MCF 10A (cell line): ENCODE results near the gene VWA7. TPM values are rescaled to one million over a fixed set of nuclear protein-coding genes. Genes with fewer than 3 reads are reported as not detected.
A peak's percentile ranks its signal among the peaks of the same experiment; 100 is the strongest.

Experiments
- BruUV-seq: library from RNA; stranded (reverse); fragments of 400-500 nt; replicated peaks from 2 replicates; lab custom pipeline; 2021; lab: Mats Ljungman, UMichigan
- CTCF ChIA-PET: fragments of 300-600 bp; sonication (Branson Sonifier 250); formaldehyde crosslinking; extraction: SDS; loops from one replicate; lab custom pipeline; 2021; ENCODE audit warnings: antibody characterized with exemption, inconsistent platforms; lab: Yijun Ruan, JAX
- POLR2A ChIA-PET: fragments of 300-600, 350-650 bp; sonication (Branson Sonifier 250); formaldehyde crosslinking; extraction: SDS; loops from one replicate; lab custom pipeline; 2020; ENCODE audit warnings: antibody characterized with exemption, inconsistent platforms; lab: Yijun Ruan, JAX
- DNase-seq: peaks from one replicate; pipeline ENCODE4 v3.0.0-alpha.2; 2018; ENCODE audit not compliant: unreplicated experiment
- H3K27ac Mint-ChIP-seq: one replicate; pipeline ENCODE4 v1.8.0; 2022; ENCODE audit warnings: mild to moderate bottlenecking, low read depth, mixed read lengths; ENCODE audit not compliant: unreplicated experiment
- H3K27me3 Mint-ChIP-seq: one replicate; pipeline ENCODE4 v1.8.0; 2022; ENCODE audit warnings: mixed read lengths; ENCODE audit not compliant: insufficient read depth, unreplicated experiment
- H3K36me3 Mint-ChIP-seq: one replicate; pipeline ENCODE4 v1.8.0; 2022; ENCODE audit warnings: mild to moderate bottlenecking, moderate library complexity, mixed read lengths; ENCODE audit not compliant: insufficient read depth, unreplicated experiment
- H3K4me1 Mint-ChIP-seq: one replicate; pipeline ENCODE4 v1.8.0; 2022; ENCODE audit warnings: mixed read lengths; ENCODE audit not compliant: insufficient read depth, unreplicated experiment
- H3K4me3 Mint-ChIP-seq: one replicate; pipeline ENCODE4 v1.8.0; 2022; ENCODE audit warnings: mild to moderate bottlenecking, moderate library complexity, mixed read lengths; ENCODE audit not compliant: unreplicated experiment
- H3K9me3 Mint-ChIP-seq: one replicate; pipeline ENCODE4 v1.8.0; 2022; ENCODE audit warnings: mixed read lengths; ENCODE audit not compliant: unreplicated experiment
- intact Hi-C: fragments of 100-400 bp; cut with micrococcal nuclease; formaldehyde crosslinking; loops from 2 replicates; pipeline ENCODE4 v1.14.1; 2022
- total RNA-seq: library from RNA; stranded (reverse); gene quantifications from 2 replicates; pipeline ENCODE4 v1.2.3, GENCODE V29; 2022
- TF ChIP-seq, protein P1 (sequence below): fragments of 200-600 bp; IDR thresholded peaks from one replicate; pipeline ENCODE4 v1.8.0; 2022; ENCODE audit warnings: antibody characterized with exemption, mild to moderate bottlenecking; ENCODE audit not compliant: unreplicated experiment

Gene VWA7
- total RNA-seq, 1 experiment from 2014 or later: 2.0 TPM

DNA sequence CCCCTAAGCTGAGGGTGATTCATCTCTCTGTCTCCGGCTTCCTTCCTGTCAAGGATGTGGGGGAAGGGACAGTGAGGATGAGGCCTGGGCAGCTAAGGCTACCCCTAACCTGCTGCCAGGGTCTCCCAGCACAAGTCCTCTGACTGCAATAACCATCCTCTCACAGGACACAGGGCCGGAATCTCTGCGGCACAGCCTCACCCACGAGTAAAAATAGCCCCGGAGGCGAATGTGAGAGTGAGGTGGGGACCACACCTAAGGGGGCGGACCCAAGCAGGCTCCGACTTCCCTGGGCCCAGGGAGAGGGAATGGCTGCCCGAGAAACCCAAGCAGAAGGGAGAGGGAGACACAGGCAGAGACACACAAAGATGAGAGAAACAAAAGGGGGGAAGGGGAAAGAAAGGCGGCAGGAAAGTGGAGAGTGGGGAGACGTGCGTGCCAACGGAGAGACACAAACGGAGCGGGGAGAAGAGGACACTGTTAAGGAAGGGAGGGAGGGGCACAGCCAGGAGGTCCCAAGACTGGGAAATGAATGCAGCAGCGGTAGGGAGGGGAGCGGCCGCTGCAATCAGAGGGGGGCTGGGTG is 42.2 kb downstream of the VWA7 start:
- Mint-ChIP-seq H3K36me3 (peaks cover 43% of the 10 kb centered on the region), H3K27me3 (no peaks in the 10 kb centered on the region), H3K9me3 (no peaks in the 10 kb centered on the region), H3K4me1 (peaks cover 30% of the 10 kb centered on the region), H3K4me3 (peak overlapping the region; percentile 95), H3K27ac (peak overlapping the region; percentile 81)
- TF ChIP-seq, protein P1, sequence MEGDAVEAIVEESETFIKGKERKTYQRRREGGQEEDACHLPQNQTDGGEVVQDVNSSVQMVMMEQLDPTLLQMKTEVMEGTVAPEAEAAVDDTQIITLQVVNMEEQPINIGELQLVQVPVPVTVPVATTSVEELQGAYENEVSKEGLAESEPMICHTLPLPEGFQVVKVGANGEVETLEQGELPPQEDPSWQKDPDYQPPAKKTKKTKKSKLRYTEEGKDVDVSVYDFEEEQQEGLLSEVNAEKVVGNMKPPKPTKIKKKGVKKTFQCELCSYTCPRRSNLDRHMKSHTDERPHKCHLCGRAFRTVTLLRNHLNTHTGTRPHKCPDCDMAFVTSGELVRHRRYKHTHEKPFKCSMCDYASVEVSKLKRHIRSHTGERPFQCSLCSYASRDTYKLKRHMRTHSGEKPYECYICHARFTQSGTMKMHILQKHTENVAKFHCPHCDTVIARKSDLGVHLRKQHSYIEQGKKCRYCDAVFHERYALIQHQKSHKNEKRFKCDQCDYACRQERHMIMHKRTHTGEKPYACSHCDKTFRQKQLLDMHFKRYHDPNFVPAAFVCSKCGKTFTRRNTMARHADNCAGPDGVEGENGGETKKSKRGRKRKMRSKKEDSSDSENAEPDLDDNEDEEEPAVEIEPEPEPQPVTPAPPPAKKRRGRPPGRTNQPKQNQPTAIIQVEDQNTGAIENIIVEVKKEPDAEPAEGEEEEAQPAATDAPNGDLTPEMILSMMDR: no peak
- no TSS peak for BruUV-seq
- POLR2A ChIA-PET: interaction anchor here (0.5 to 11.8 kb wide), 19 partner anchors 18 to 1690 kb away, joined by 3 to 95 read pairs (median 10); partner anchors contain the start of genes ABHD16A, BAG6, C6orf47 and CSNK2B
- DNase-seq: peak; percentile 79
- CTCF ChIA-PET: interaction anchor here (0.6 to 1.3 kb wide), 2 partner anchors 51 to 95 kb away, joined by 3 read pairs; no protein-coding TSS in a partner anchor
- intact Hi-C loops: no loop called here

DNA sequence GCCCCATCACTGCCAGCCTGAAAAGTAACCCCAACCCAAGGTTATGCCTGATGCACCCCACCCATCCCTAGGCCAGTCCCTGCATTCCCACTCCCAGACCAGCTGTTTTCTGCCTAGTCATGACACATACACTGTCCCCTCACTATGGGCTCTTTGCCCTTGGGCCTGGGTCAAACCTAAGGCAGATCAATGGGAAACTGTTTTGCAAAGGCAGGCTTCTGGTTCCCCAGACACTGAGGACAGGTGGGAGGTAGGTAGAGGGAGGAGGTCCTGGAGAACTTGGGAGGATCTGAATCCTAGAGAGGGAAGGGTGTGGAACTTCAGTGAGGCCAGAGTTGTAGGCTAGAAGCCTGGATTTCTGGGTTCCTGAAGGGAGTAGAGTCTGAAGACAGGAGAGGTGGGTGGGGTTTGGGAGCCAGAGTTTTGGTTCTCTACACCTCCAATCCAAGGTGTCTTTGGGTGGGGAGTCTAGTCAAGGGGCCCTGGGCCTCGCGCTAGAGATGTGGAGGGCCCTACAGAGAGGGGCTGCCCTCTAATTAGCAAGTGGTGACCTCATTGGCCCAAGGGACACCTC is 42.8 kb downstream of the VWA7 start:
- ChIA-PET CTCF (interaction anchor here (0.6 to 1.3 kb wide), 3 partner anchors 36 to 99 kb away, joined by 3 to 4 read pairs (median 3); no protein-coding TSS in a partner anchor), POLR2A (interaction anchor here (0.5 to 11.8 kb wide), 13 partner anchors 13 to 1691 kb away, joined by 3 to 95 read pairs (median 10); partner anchors contain the start of genes ABHD16A, BAG6, C6orf47 and CSNK2B)
- TF ChIP-seq, protein P1: no peak
- Mint-ChIP-seq H3K4me3 (peak overlapping the region; percentile 95), H3K36me3 (peaks cover 43% of the 10 kb centered on the region), H3K9me3 (no peaks in the 10 kb centered on the region), H3K27me3 (no peaks in the 10 kb centered on the region), H3K4me1 (peaks cover 31% of the 10 kb centered on the region), H3K27ac (peak overlapping the region; percentile 81)
- intact Hi-C loops: no loop called here
- no peak for DNase-seq
- no TSS peak for BruUV-seq

DNA sequence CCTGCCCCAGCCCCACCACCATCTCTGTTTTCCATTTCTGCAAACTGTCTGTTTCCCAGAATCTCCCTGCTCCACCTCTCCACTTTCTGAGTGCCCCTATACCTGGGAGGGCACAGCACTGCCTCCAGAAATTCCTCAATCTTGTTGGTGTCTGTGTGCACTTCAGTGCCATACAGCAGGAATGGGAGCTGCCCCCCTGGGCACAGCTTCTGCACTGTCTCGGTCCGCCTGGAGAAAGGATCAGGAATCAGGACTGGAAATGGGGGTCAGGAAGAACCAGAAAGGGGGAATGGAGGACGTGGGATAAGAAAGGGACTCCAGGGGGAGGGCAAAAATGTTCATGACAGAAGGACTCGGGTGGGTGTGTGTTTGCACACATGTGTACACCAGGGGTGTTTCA is 43.4 kb downstream of the VWA7 start:
- H3K36me3 Mint-ChIP-seq: peaks cover 43% of the 10 kb centered on the region
- intact Hi-C loops: no loop called here
- POLR2A ChIA-PET: interaction anchor here (0.6 to 11.8 kb wide), 6 partner anchors 13 to 98 kb away, joined by 3 to 95 read pairs (median 8); partner anchors contain the start of genes ABHD16A, BAG6 and HSPA1B
- no peaks in the 10 kb centered on the region for H3K9me3 Mint-ChIP-seq
- peak overlapping the region; percentile 95 for H3K4me3 Mint-ChIP-seq
- TF ChIP-seq, protein P1: no peak
- CTCF ChIA-PET: interaction anchor here (0.6 to 1.0 kb wide), 3 partner anchors 36 to 99 kb away, joined by 3 to 4 read pairs (median 4); no protein-coding TSS in a partner anchor
- BruUV-seq: no TSS peak
- no peak for DNase-seq
- no peaks in the 10 kb centered on the region for H3K27me3 Mint-ChIP-seq
- peak overlapping the region; percentile 81 for H3K27ac Mint-ChIP-seq
- peaks cover 28% of the 10 kb centered on the region for H3K4me1 Mint-ChIP-seq

DNA sequence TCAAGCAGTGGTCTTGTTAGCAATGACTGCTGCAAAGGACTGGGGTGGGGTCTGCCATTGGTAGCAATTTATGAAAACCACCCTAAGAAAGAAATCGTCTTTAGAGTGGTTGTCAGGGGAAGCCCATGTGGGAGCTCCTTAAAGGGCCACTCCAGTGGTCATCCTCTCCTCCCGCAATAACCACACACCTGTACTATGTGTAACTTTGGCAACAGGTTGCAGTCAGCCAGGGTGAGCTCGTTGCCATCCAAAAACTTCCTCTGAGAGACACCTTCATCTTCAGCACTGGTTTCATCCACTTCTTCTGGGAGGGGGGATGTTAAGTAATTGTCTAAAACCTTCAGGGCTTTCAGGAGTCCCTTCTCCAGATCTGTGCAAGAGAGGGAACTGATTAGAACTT is 45.1 kb downstream of the VWA7 start:
- Mint-ChIP-seq H3K9me3 (no peaks in the 10 kb centered on the region), H3K36me3 (peaks cover 43% of the 10 kb centered on the region), H3K27me3 (no peaks in the 10 kb centered on the region), H3K27ac (no peak overlapping the region), H3K4me1 (peaks cover 13% of the 10 kb centered on the region), H3K4me3 (no peak overlapping the region)
- TF ChIP-seq, protein P1: no peak
- ChIA-PET POLR2A (interaction anchor here (0.6 to 11.8 kb wide), 11 partner anchors 8 to 99 kb away, joined by 3 to 95 read pairs (median 5); partner anchors contain the start of genes ABHD16A, HSPA1A, HSPA1B and HSPA1L), CTCF (interaction anchor here (0.6 to 2.6 kb wide), 4 partner anchors 20 to 60 kb away, joined by 3 to 19 read pairs (median 4); no protein-coding TSS in a partner anchor)
- intact Hi-C loops: no loop called here
- BruUV-seq: no TSS peak
- DNase-seq: no peak
